ENCODE data around the gene CRACR2A.
A peak's percentile ranks its signal among the peaks of the same experiment; 100 is the strongest.

- TF ChIP-seq TAF1 (IDR thresholded peaks at IDR 0.05; ENCODE audit: low read depth, low read length) (no peak), CBX8 (IDR thresholded peaks at IDR 0.05; ENCODE audit: borderline replicate concordance, low read depth, low read length) (no peak), CTCF (IDR thresholded peaks at IDR 0.05; ENCODE audit: control extremely low read depth in 1 of 3, insufficient read depth in 1 of 3, low read depth in 1 of 3, low read length in 3 of 3) (peak; percentile 34 to 52 (median 44); a peak in 3 of 4 replicates), EP300 (IDR thresholded peaks at IDR 0.05; ENCODE audit: borderline replicate concordance in 1 of 2, low read depth in 2 of 2, low read length in 2 of 2) (no peak), RXRA (IDR thresholded peaks at IDR 0.05; ENCODE audit: insufficient read depth, low read depth, low read length) (no peak), HDAC2 (IDR thresholded peaks at IDR 0.05; ENCODE audit: borderline replicate concordance in 1 of 2, low read depth in 2 of 2, low read length in 2 of 2) (no peak)
Observed at GRCh38 chr12:3680919-3681594, 71.9 kb downstream of the CRACR2A start.
